Effector CD8-positive, alpha-beta T cell (primary cell): ENCODE results near the gene CYTH1.

Experiments
- DNase-seq: peaks from one replicate; lab custom pipeline; 2025; lab: John Stamatoyannopoulos, UW

Gene CYTH1

GRCh38 chr17:78669975-78670518, 112.0 kb downstream of the CYTH1 start:
- DNase-seq, result no peak

GRCh38 chr17:78669256-78669974, 112.7 kb downstream of the CYTH1 start:
- DNase-seq, result no peak

GRCh38 chr17:78668847-78669246, 113.2 kb downstream of the CYTH1 start:
- DNase-seq, result no peak

- DNase-seq, result no peak
These were observed 114.1 kb downstream of the CYTH1 start for GRCh38 chr17:78667741-78668640.

- no peak for DNase-seq
These were observed 115.0 kb downstream of the CYTH1 start for GRCh38 chr17:78667091-78667490.

- DNase-seq, result peak; percentile 9
These were observed 115.8 kb downstream of the CYTH1 start for GRCh38 chr17:78665952-78666920.

- no peak for DNase-seq
These were observed 116.6 kb downstream of the CYTH1 start for GRCh38 chr17:78665387-78665951.

GRCh38 chr17:78664476-78665386, 117.3 kb downstream of the CYTH1 start:
- no peak for DNase-seq

GRCh38 chr17:78661093-78661770, 120.8 kb downstream of the CYTH1 start:
- DNase-seq, result no peak

GRCh38 chr17:78659546-78659945, 122.5 kb downstream of the CYTH1 start:
- DNase-seq, result no peak

GRCh38 chr17:78658281-78658785, 123.7 kb downstream of the CYTH1 start:
- DNase-seq, result no peak

- no peak for DNase-seq
These were observed 126.7 kb downstream of the CYTH1 start for GRCh38 chr17:78655251-78655940.

GRCh38 chr17:78654325-78654724, 127.7 kb downstream of the CYTH1 start:
- DNase-seq, result no peak

GRCh38 chr17:78653382-78653781, 128.7 kb downstream of the CYTH1 start:
- DNase-seq, result no peak

GRCh38 chr17:78652913-78653312, 129.2 kb downstream of the CYTH1 start:
- DNase-seq, result no peak

GRCh38 chr17:78652024-78652423, 130.0 kb downstream of the CYTH1 start:
- no peak for DNase-seq

GRCh38 chr17:78651554-78651953, 130.5 kb downstream of the CYTH1 start:
- DNase-seq, result no peak

- no peak for DNase-seq
These were observed 131.9 kb downstream of the CYTH1 start for GRCh38 chr17:78650093-78650715.
